C4-2B (cell line): ENCODE data around the gene RSAD2.

Source experiments
- H3K27ac ChIP-seq: fragments of 450-650 bp; 2 replicates; pipeline ENCODE4 v1.5.1; 2017
- ZFX ChIP-seq: fragments of 450-650 bp; IDR thresholded peaks from 2 replicates; pipeline ENCODE4 v1.6.1; 2017
- TF ChIP-seq, protein P1 (sequence below): fragments of 450-650 bp; conservative IDR thresholded peaks from 2 replicates; pipeline ENCODE4 v1.5.1; 2017; ENCODE audit warnings: mild to moderate bottlenecking

Gene RSAD2

GRCh38 chr2:6877402-6878304, at the start of gene RSAD2:
Gene RSAD2, plus strand, starts transcription at chr2:6877777. Its CDS starts 24 bp downstream, at chr2:6877801.
- no peak within 1 kb of the TSS for H3K27ac ChIP-seq
- TF ChIP-seq, protein P1, sequence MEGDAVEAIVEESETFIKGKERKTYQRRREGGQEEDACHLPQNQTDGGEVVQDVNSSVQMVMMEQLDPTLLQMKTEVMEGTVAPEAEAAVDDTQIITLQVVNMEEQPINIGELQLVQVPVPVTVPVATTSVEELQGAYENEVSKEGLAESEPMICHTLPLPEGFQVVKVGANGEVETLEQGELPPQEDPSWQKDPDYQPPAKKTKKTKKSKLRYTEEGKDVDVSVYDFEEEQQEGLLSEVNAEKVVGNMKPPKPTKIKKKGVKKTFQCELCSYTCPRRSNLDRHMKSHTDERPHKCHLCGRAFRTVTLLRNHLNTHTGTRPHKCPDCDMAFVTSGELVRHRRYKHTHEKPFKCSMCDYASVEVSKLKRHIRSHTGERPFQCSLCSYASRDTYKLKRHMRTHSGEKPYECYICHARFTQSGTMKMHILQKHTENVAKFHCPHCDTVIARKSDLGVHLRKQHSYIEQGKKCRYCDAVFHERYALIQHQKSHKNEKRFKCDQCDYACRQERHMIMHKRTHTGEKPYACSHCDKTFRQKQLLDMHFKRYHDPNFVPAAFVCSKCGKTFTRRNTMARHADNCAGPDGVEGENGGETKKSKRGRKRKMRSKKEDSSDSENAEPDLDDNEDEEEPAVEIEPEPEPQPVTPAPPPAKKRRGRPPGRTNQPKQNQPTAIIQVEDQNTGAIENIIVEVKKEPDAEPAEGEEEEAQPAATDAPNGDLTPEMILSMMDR, result no peak
- no peak for TF ChIP-seq ZFX

- no peak overlapping the region for H3K27ac ChIP-seq
- TF ChIP-seq, protein P1, result peak; percentile 68
- TF ChIP-seq ZFX, result no peak
Measured at GRCh38 chr2:6828299-6828584, 49.3 kb upstream of the RSAD2 start.

GRCh38 chr2:6831229-6831628, 46.3 kb upstream of the RSAD2 start:
- no peak overlapping the region for H3K27ac ChIP-seq
- TF ChIP-seq, protein P1, result no peak
- TF ChIP-seq ZFX, result no peak

GRCh38 chr2:6832596-6833299, 44.8 kb upstream of the RSAD2 start:
- no peak overlapping the region for H3K27ac ChIP-seq
- TF ChIP-seq, protein P1, result no peak
- TF ChIP-seq ZFX, result no peak

DNA sequence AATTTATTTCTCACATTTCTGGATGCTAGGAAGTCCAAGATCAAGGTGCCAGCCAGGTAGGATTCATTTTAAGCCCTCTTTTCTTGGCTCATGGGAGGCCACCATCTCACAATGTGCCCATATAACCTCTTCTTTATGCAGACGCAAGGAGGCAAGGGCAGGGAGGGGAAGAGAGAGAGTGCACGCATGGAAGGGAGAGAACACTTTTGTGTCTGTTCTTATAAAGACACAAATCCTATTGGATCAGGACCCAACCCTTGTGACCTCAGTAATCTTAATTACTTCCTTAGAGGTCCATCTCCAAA, 44.3 kb upstream of the RSAD2 start:
- no peak overlapping the region for H3K27ac ChIP-seq
- TF ChIP-seq, protein P1, result no peak
- TF ChIP-seq ZFX, result no peak

- no peak overlapping the region for H3K27ac ChIP-seq
- TF ChIP-seq ZFX, result no peak
- TF ChIP-seq, protein P1, result no peak
Measured at GRCh38 chr2:6834163-6834562, 43.4 kb upstream of the RSAD2 start.

- H3K27ac ChIP-seq, result no peak overlapping the region
Measured at GRCh38 chr2:6835467-6835866, 42.1 kb upstream of the RSAD2 start.

More at GRCh38 chr2:6835467-6835866, 42.1 kb upstream of the RSAD2 start:
- TF ChIP-seq, protein P1, result no peak
- no peak for TF ChIP-seq ZFX
